DOHH2 (cell line): ENCODE results near the gene NUDT4.

Experiments used
- H3F3A ChIP-seq: fragments of 200-600 bp; sonication (generic), shearing (Covaris generic); 2 replicates; pipeline ENCODE4 v1.6.0; 2016; ENCODE audit warnings: antibody characterized with exemption, mild to moderate bottlenecking; ENCODE audit not compliant: control insufficient read depth, insufficient read depth
- H3K27ac ChIP-seq: fragments of 200-600 bp; sonication (generic); 2 replicates; pipeline ENCODE4 v1.5.1; 2014; ENCODE audit warnings: low read depth, mild to moderate bottlenecking, low read length, moderate library complexity
- H3K27me3 ChIP-seq: fragments of 200-600 bp; sonication (generic); 2 replicates; pipeline ENCODE4 v1.6.1; 2014; ENCODE audit warnings: mild to moderate bottlenecking, low read length, mixed read lengths; ENCODE audit not compliant: control insufficient read depth
- H3K36me3 ChIP-seq: fragments of 200-600 bp; sonication (generic); 2 replicates; pipeline ENCODE4 v1.6.1; 2014; ENCODE audit warnings: mild to moderate bottlenecking, low read length, moderate library complexity, mixed read lengths; ENCODE audit not compliant: control insufficient read depth
- H3K4me1 ChIP-seq: fragments of 200-600 bp; sonication (generic); 2 replicates; pipeline ENCODE4 v1.6.1; 2014; ENCODE audit warnings: mild to moderate bottlenecking, low read length, mixed read lengths; ENCODE audit not compliant: control insufficient read depth
- H3K4me2 ChIP-seq: fragments of 200-600 bp; sonication (generic); 2 replicates; pipeline ENCODE4 v1.6.0; 2014; ENCODE audit warnings: mild to moderate bottlenecking, low read length, moderate library complexity
- H3K4me3 ChIP-seq: fragments of 200-600 bp; sonication (generic); 2 replicates; pipeline ENCODE4 v1.5.1; 2014; ENCODE audit warnings: mild to moderate bottlenecking, low read length, mixed read lengths
- H3K79me2 ChIP-seq: fragments of 200-600 bp; sonication (generic); 2 replicates; pipeline ENCODE4 v1.6.1; 2014; ENCODE audit warnings: mild to moderate bottlenecking, low read length, mixed read lengths; ENCODE audit not compliant: control insufficient read depth
- H3K9me2 ChIP-seq: fragments of 200-600 bp; sonication (generic); replicated peaks from 2 replicates; pipeline ENCODE4 v1.6.1; 2014; ENCODE audit warnings: mild to moderate bottlenecking, low read length, mixed read lengths; ENCODE audit not compliant: control insufficient read depth
- H3K9me3 ChIP-seq: fragments of 200-600 bp; sonication (generic); 2 replicates; pipeline ENCODE4 v1.6.1; 2014; ENCODE audit warnings: antibody characterized with exemption, low read length, mixed read lengths; ENCODE audit not compliant: control insufficient read depth, insufficient read depth
- H4K20me1 ChIP-seq: fragments of 200-600 bp; sonication (generic); 2 replicates; pipeline ENCODE4 v1.6.0; 2014; ENCODE audit warnings: low read depth, mild to moderate bottlenecking, antibody characterized with exemption, low read length, moderate library complexity; ENCODE audit not compliant: control insufficient read depth, insufficient read depth
- CTCF ChIP-seq: fragments of 200-600 bp; sonication (generic); IDR thresholded peaks from one replicate; pipeline ENCODE4 v1.5.1; 2014; ENCODE audit warnings: antibody characterized with exemption, mild to moderate bottlenecking, low read depth, low read length; ENCODE audit not compliant: poor library complexity, severe bottlenecking
- EZH2phosphoT487 ChIP-seq: fragments of 200-600 bp; sonication (generic); IDR thresholded peaks from 2 replicates; pipeline ENCODE4 v1.6.1; 2017; ENCODE audit warnings: borderline replicate concordance, mild to moderate bottlenecking, antibody characterized with exemption, low read length, moderate library complexity, mixed read lengths

NUDT4 gene

GRCh38 chr12:93348575-93349435 lies 28.9 kb upstream of the NUDT4 start:
- no peaks in the 10 kb centered on the region for H4K20me1 ChIP-seq
- H3K27me3 ChIP-seq = no peaks in the 10 kb centered on the region
- H3K36me3 ChIP-seq = no peaks in the 10 kb centered on the region
- H3K9me2 ChIP-seq = no peaks in the 10 kb centered on the region
- no peak overlapping the region for H3K4me3 ChIP-seq
- H3K27ac ChIP-seq = no peak overlapping the region
- H3F3A ChIP-seq = no peaks in the 10 kb centered on the region
- no peak overlapping the region for H3K4me2 ChIP-seq
- no peaks in the 10 kb centered on the region for H3K79me2 ChIP-seq
- no peaks in the 10 kb centered on the region for H3K9me3 ChIP-seq
- H3K4me1 ChIP-seq = no peaks in the 10 kb centered on the region
- TF ChIP-seq EZH2phosphoT487 (no peak), CTCF (no peak)

GRCh38 chr12:93351726-93352125 lies 26.0 kb upstream of the NUDT4 start:
- no peaks in the 10 kb centered on the region for H3K9me2 ChIP-seq
- H3K4me2 ChIP-seq = no peak overlapping the region
- no peak overlapping the region for H3K27ac ChIP-seq
- H3K4me1 ChIP-seq = no peaks in the 10 kb centered on the region
- H4K20me1 ChIP-seq = no peaks in the 10 kb centered on the region
- H3K79me2 ChIP-seq = no peaks in the 10 kb centered on the region
- no peaks in the 10 kb centered on the region for H3F3A ChIP-seq
- H3K27me3 ChIP-seq = no peaks in the 10 kb centered on the region
- TF ChIP-seq EZH2phosphoT487 (no peak), CTCF (no peak)
- H3K4me3 ChIP-seq = no peak overlapping the region
- H3K9me3 ChIP-seq = no peaks in the 10 kb centered on the region
- no peaks in the 10 kb centered on the region for H3K36me3 ChIP-seq

- no peak overlapping the region for H3K4me3 ChIP-seq
- no peaks in the 10 kb centered on the region for H3F3A ChIP-seq
- H3K27ac ChIP-seq = no peak overlapping the region
- no peaks in the 10 kb centered on the region for H3K36me3 ChIP-seq
- no peaks in the 10 kb centered on the region for H3K4me1 ChIP-seq
- no peaks in the 10 kb centered on the region for H3K9me3 ChIP-seq
- H3K79me2 ChIP-seq = no peaks in the 10 kb centered on the region
- no peaks in the 10 kb centered on the region for H3K9me2 ChIP-seq
- H3K4me2 ChIP-seq = no peak overlapping the region
- TF ChIP-seq EZH2phosphoT487 (no peak), CTCF (no peak)
- H4K20me1 ChIP-seq = no peaks in the 10 kb centered on the region
- no peaks in the 10 kb centered on the region for H3K27me3 ChIP-seq
Measured at GRCh38 chr12:93352321-93352720, 25.4 kb upstream of the NUDT4 start.
